ENCODE data around the gene GRIA1. TPM values are rescaled to one million over a fixed set of nuclear protein-coding genes. Genes with fewer than 3 reads are reported as not detected.
A peak's percentile ranks its signal among the peaks of the same experiment; 100 is the strongest.

The GRIA1 gene
- polyA plus RNA-seq: under 1 TPM in 2 of 4 donors, not detected in 2; 0.03 to 0.04 TPM
- long read RNA-seq, donor 1: 0 reads
- long read RNA-seq, donor 2: 0 reads
- long read RNA-seq, donor 3: 0 reads
- long read RNA-seq, donor 4: 0 reads
- long read RNA-seq, donor 5: 0 reads
- long read RNA-seq, donor 6: 0 reads
- long read RNA-seq, donor 7: 0 reads
- long read RNA-seq, donor 8: 0 reads
- long read RNA-seq, donor 9: 0 reads
- long read RNA-seq, donor 10: 0 reads

DNA sequence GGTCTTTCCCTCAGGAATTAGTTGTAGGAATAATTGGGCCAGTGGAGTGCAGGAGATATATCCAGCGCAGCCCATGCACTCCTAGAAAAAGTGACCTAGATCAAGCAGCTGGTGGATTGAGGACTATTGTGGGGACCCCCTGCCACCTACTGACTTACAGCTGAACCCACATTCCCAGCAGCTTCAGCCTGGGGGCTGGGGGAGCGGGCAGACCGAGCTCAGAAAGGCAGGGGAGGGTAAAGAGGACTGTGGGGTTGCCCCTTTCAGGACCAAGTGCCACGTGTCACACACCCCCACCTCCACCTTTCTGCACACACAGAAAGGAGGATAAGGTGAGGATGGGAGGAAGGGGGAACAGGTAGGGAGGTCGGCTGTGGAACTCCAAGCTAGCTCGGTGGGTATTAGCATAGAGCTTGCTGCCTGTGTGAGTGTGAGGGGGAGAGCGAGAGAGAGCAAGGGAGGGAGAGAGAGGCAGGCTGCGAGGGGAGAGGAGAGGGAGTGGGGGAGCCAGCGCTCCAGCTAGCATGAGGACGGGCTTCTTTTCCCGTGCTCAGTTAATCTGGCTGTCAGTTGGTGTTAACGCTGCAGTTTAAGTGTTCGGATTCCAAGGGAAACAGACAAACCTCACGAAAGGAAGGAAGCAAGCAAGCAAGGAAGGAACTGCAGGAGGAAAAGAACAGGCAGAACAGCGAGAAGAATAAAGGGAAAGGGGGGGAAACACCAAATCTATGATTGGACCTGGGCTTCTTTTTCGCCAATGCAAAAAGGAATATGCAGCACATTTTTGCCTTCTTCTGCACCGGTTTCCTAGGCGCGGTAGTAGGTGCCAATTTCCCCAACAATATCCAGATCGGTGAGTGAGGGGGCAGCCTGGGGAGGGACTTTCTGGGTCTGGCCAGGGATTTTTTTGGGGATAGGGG, at the start of gene GRIA1:
TSS of gene GRIA1 (plus strand) at position 553 of the 920 bp plus-strand sequence.
- peaks cover 0 to 26% (median 15%) of the 10 kb centered on the region in 3 donors for H3K27me3 ChIP-seq (ENCODE audit: control insufficient read depth in 3 of 3, insufficient read depth in 3 of 3, low read length in 3 of 3)
- H3K36me3 ChIP-seq (ENCODE audit: control insufficient read depth in 3 of 3, insufficient read depth in 2 of 3, low read depth in 1 of 3, low read length in 3 of 3): no peaks in the 10 kb centered on the region
- no peak within 1 kb of the TSS for H3K27ac ChIP-seq (ENCODE audit: low read depth in 1 of 3, low read length in 2 of 3)
- 9 to 16% (median 12%) methylated on average over 20 of the region's 20 CpGs for WGBS, 3 donors
- FAIRE-seq (no peak), DNase-seq (no peak)
- H3K4me3 ChIP-seq (ENCODE audit: low read depth in 1 of 3, low read length in 3 of 3): peak within 1 kb of the TSS in 1 of 3 donors; percentile 12
- no peaks in the 10 kb centered on the region for H3K9me3 ChIP-seq (ENCODE audit: control insufficient read depth in 2 of 2, insufficient read depth in 1 of 2, low read depth in 1 of 2, low read length in 1 of 2)
- no peaks in the 10 kb centered on the region for H3K4me1 ChIP-seq (ENCODE audit: control insufficient read depth in 3 of 3, insufficient read depth in 2 of 3, low read depth in 1 of 3, low read length in 2 of 3)

GRCh38 chr5:153445875-153446579, 44.4 kb upstream of the GRIA1 start:
- H3K4me1 ChIP-seq (ENCODE audit: control insufficient read depth in 3 of 3, insufficient read depth in 2 of 3, low read depth in 1 of 3, low read length in 2 of 3): no peaks in the 10 kb centered on the region
- no peak overlapping the region for H3K27ac ChIP-seq (ENCODE audit: low read depth in 1 of 3, low read length in 2 of 3)
- H3K9me3 ChIP-seq (ENCODE audit: control insufficient read depth in 2 of 2, insufficient read depth in 1 of 2, low read depth in 1 of 2, low read length in 1 of 2): no peaks in the 10 kb centered on the region
- H3K27me3 ChIP-seq (ENCODE audit: control insufficient read depth in 3 of 3, insufficient read depth in 3 of 3, low read length in 3 of 3): no peaks in the 10 kb centered on the region
- DNase-seq: no peak
- FAIRE-seq: no peak
- 30 to 44% (median 33%) methylated on average over 9 of the region's 9 CpGs for WGBS, 3 donors
- no peak overlapping the region for H3K4me3 ChIP-seq (ENCODE audit: low read depth in 1 of 3, low read length in 3 of 3)
- no peaks in the 10 kb centered on the region for H3K36me3 ChIP-seq (ENCODE audit: control insufficient read depth in 3 of 3, insufficient read depth in 2 of 3, low read depth in 1 of 3, low read length in 3 of 3)

DNA sequence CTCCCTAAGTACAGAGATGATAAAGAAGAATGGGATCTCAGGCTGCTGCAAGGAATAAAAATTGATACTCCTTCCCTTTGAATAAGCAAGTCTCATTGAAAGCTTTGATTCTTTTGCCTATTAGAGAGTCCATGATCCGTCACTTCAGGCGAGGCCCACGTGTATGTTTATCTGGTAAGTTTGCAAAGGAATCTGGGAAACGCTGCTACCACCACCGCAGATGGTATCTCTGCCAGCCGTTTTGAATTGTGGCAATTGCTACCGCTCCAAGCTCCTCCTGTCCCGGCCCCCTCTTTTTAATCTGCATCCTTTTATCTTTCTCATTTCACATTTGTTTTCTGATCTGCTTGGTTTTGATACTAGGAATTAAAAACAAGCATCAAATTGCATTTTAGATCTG, 42.9 kb upstream of the GRIA1 start:
- 69 to 77% (median 75%) methylated on average over 8 of the region's 8 CpGs for WGBS, 3 donors
- DNase-seq (no peak), FAIRE-seq (no peak)
- Histone ChIP-seq H3K27ac (ENCODE audit: low read depth in 1 of 3, low read length in 2 of 3) (no peak overlapping the region), H3K9me3 (ENCODE audit: control insufficient read depth in 2 of 2, insufficient read depth in 1 of 2, low read depth in 1 of 2, low read length in 1 of 2) (no peaks in the 10 kb centered on the region), H3K4me1 (ENCODE audit: control insufficient read depth in 3 of 3, insufficient read depth in 2 of 3, low read depth in 1 of 3, low read length in 2 of 3) (no peaks in the 10 kb centered on the region), H3K36me3 (ENCODE audit: control insufficient read depth in 3 of 3, insufficient read depth in 2 of 3, low read depth in 1 of 3, low read length in 3 of 3) (no peaks in the 10 kb centered on the region), H3K27me3 (ENCODE audit: control insufficient read depth in 3 of 3, insufficient read depth in 3 of 3, low read length in 3 of 3) (no peaks in the 10 kb centered on the region), H3K4me3 (ENCODE audit: low read depth in 1 of 3, low read length in 3 of 3) (no peak overlapping the region)

- FAIRE-seq (no peak), DNase-seq (no peak)
- 19 to 40% (median 37%) methylated on average over 2 of the region's 2 CpGs for WGBS, 3 donors
- Histone ChIP-seq H3K27me3 (ENCODE audit: control insufficient read depth in 3 of 3, insufficient read depth in 3 of 3, low read length in 3 of 3) (no peaks in the 10 kb centered on the region), H3K27ac (ENCODE audit: low read depth in 1 of 3, low read length in 2 of 3) (no peak overlapping the region), H3K4me3 (ENCODE audit: low read depth in 1 of 3, low read length in 3 of 3) (no peak overlapping the region), H3K9me3 (ENCODE audit: control insufficient read depth in 2 of 2, insufficient read depth in 1 of 2, low read depth in 1 of 2, low read length in 1 of 2) (no peaks in the 10 kb centered on the region), H3K4me1 (ENCODE audit: control insufficient read depth in 3 of 3, insufficient read depth in 2 of 3, low read depth in 1 of 3, low read length in 2 of 3) (no peaks in the 10 kb centered on the region), H3K36me3 (ENCODE audit: control insufficient read depth in 3 of 3, insufficient read depth in 2 of 3, low read depth in 1 of 3, low read length in 3 of 3) (no peaks in the 10 kb centered on the region)
Observed at GRCh38 chr5:153456354-153456753, 34.1 kb upstream of the GRIA1 start.

DNA sequence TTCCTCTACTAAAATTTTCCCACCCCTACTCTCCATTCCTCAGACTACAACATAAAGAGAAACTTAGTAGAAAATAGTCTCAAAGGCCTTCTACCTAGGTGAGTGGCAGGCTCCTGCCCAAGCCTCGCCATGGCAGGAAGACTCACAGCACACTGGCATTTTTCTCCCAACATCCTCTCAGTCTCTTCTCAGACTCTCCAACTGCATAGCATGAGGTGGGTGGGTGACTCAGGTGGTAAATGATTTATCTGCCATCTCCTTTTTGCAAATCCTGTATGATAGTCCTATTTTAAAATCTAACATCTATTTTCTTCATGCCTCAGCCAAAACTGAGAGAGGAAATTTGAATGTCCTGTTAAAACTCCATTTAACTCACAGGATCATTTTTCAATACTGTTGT, 33.5 kb upstream of the GRIA1 start:
- 81 to 100% (median 91%) methylated on average over 1 of the region's 1 CpG for whole genome bisulfite sequencing, 3 donors
- Histone ChIP-seq H3K27me3 (ENCODE audit: control insufficient read depth in 3 of 3, insufficient read depth in 3 of 3, low read length in 3 of 3) (no peaks in the 10 kb centered on the region), H3K4me1 (ENCODE audit: control insufficient read depth in 3 of 3, insufficient read depth in 2 of 3, low read depth in 1 of 3, low read length in 2 of 3) (no peaks in the 10 kb centered on the region), H3K9me3 (ENCODE audit: control insufficient read depth in 2 of 2, insufficient read depth in 1 of 2, low read depth in 1 of 2, low read length in 1 of 2) (no peaks in the 10 kb centered on the region), H3K36me3 (ENCODE audit: control insufficient read depth in 3 of 3, insufficient read depth in 2 of 3, low read depth in 1 of 3, low read length in 3 of 3) (no peaks in the 10 kb centered on the region), H3K4me3 (ENCODE audit: low read depth in 1 of 3, low read length in 3 of 3) (no peak overlapping the region), H3K27ac (ENCODE audit: low read depth in 1 of 3, low read length in 2 of 3) (no peak overlapping the region)
- FAIRE-seq: no peak
- no peak for DNase-seq

DNA sequence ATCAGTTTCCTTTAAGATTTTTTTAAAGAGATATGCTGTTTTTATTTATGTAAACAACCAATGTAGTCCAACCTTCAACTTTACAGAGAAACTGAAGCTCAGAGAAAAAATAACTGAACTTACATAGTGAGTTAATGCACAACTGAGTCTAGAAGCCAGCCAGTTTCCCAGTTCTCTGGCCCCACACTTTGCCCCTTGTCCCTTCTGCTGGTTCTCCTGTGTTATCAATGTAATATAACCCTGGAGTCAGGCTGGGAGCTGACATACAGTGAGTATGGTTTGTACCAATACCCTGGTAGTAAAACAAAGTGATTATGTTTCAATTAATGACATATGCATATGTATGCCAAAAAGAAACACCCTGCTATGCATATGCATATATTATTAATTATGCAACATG, 32.2 kb upstream of the GRIA1 start:
- Histone ChIP-seq H3K36me3 (ENCODE audit: control insufficient read depth in 3 of 3, insufficient read depth in 2 of 3, low read depth in 1 of 3, low read length in 3 of 3) (no peaks in the 10 kb centered on the region), H3K27me3 (ENCODE audit: control insufficient read depth in 3 of 3, insufficient read depth in 3 of 3, low read length in 3 of 3) (no peaks in the 10 kb centered on the region), H3K9me3 (ENCODE audit: control insufficient read depth in 2 of 2, insufficient read depth in 1 of 2, low read depth in 1 of 2, low read length in 1 of 2) (no peaks in the 10 kb centered on the region), H3K4me1 (ENCODE audit: control insufficient read depth in 3 of 3, insufficient read depth in 2 of 3, low read depth in 1 of 3, low read length in 2 of 3) (no peaks in the 10 kb centered on the region), H3K27ac (ENCODE audit: low read depth in 1 of 3, low read length in 2 of 3) (no peak overlapping the region), H3K4me3 (ENCODE audit: low read depth in 1 of 3, low read length in 3 of 3) (no peak overlapping the region)
- FAIRE-seq: no peak
- peak in 1 of 2 donors; percentile 23 for DNase-seq

GRCh38 chr5:153459051-153459743, 31.3 kb upstream of the GRIA1 start:
- no peak for DNase-seq
- H3K4me3 ChIP-seq (ENCODE audit: low read depth in 1 of 3, low read length in 3 of 3): no peak overlapping the region
- FAIRE-seq: no peak

DNA sequence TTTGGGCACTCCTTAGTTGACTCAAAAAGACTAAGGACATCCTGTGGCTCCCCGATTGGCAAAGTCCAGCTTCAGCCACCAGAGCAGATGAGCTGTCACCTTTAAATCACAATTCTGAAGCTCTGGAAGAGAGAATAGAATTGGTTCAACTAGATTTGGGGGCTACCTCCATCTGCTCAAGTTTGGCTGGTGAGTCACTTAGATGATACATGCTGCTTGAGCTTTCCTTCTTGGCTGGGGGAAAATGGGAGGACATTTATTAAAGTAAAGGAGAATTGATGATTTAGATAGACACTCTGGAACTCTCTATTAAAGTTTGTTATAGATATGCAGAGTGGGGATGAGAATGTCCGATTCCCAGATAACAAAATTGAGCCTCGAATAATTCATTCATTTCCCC, 30.0 kb upstream of the GRIA1 start:
- H3K27ac ChIP-seq (ENCODE audit: low read depth in 1 of 3, low read length in 2 of 3): no peak overlapping the region

More at GRCh38 chr5:153459051-153459743, 31.3 kb upstream of the GRIA1 start:
- no peaks in the 10 kb centered on the region for H3K36me3 ChIP-seq (ENCODE audit: control insufficient read depth in 3 of 3, insufficient read depth in 2 of 3, low read depth in 1 of 3, low read length in 3 of 3)
- no peaks in the 10 kb centered on the region for H3K27me3 ChIP-seq (ENCODE audit: control insufficient read depth in 3 of 3, insufficient read depth in 3 of 3, low read length in 3 of 3)
- no peaks in the 10 kb centered on the region for H3K9me3 ChIP-seq (ENCODE audit: control insufficient read depth in 2 of 2, insufficient read depth in 1 of 2, low read depth in 1 of 2, low read length in 1 of 2)
- no peak overlapping the region for H3K27ac ChIP-seq (ENCODE audit: low read depth in 1 of 3, low read length in 2 of 3)
- H3K4me1 ChIP-seq (ENCODE audit: control insufficient read depth in 3 of 3, insufficient read depth in 2 of 3, low read depth in 1 of 3, low read length in 2 of 3): no peaks in the 10 kb centered on the region

More for the DNA sequence above, 30.0 kb upstream of the GRIA1 start:
- H3K9me3 ChIP-seq (ENCODE audit: control insufficient read depth in 2 of 2, insufficient read depth in 1 of 2, low read depth in 1 of 2, low read length in 1 of 2): no peaks in the 10 kb centered on the region
- no peaks in the 10 kb centered on the region for H3K36me3 ChIP-seq (ENCODE audit: control insufficient read depth in 3 of 3, insufficient read depth in 2 of 3, low read depth in 1 of 3, low read length in 3 of 3)
- H3K27me3 ChIP-seq (ENCODE audit: control insufficient read depth in 3 of 3, insufficient read depth in 3 of 3, low read length in 3 of 3): no peaks in the 10 kb centered on the region
- no peak overlapping the region for H3K4me3 ChIP-seq (ENCODE audit: low read depth in 1 of 3, low read length in 3 of 3)
- H3K4me1 ChIP-seq (ENCODE audit: control insufficient read depth in 3 of 3, insufficient read depth in 2 of 3, low read depth in 1 of 3, low read length in 2 of 3): no peaks in the 10 kb centered on the region
- DNase-seq: no peak
- 79 to 85% (median 85%) methylated on average over 3 of the region's 3 CpGs for WGBS, 3 donors
- no peak for FAIRE-seq

Data from small intestine (tissue), 16 donors.